ENCODE results near the gene IL11. TPM values are rescaled to one million over a fixed set of nuclear protein-coding genes. Genes with fewer than 3 reads are reported as not detected.

The IL11 gene
- total and polyA plus RNA-seq, 2 of the 13 experiments (the other 11 are each of a cell fraction or from before 2014, with no cell fraction given): 2.5 to 2.9 TPM

DNA sequence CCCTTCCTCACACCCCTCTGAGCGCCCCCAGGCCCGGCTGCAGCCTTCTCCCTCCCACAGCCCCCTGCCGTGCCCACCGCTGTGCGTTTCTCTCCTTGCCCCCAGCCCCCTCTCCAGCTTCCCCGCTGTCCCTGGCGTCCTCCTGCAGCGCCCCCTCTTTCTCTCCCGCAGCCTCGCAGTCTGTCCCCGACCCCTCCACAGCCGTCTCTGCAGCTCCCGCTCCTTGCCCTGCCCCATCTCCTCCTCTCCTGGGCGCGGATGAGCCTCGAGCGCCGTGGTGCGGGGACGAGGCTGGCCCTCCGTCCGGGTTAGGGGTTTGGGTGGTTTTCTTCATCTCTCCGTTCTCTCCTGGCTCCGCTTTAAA, 29.5 kb downstream of the IL11 start (continued):
- TF ChIP-seq, protein P1, sequence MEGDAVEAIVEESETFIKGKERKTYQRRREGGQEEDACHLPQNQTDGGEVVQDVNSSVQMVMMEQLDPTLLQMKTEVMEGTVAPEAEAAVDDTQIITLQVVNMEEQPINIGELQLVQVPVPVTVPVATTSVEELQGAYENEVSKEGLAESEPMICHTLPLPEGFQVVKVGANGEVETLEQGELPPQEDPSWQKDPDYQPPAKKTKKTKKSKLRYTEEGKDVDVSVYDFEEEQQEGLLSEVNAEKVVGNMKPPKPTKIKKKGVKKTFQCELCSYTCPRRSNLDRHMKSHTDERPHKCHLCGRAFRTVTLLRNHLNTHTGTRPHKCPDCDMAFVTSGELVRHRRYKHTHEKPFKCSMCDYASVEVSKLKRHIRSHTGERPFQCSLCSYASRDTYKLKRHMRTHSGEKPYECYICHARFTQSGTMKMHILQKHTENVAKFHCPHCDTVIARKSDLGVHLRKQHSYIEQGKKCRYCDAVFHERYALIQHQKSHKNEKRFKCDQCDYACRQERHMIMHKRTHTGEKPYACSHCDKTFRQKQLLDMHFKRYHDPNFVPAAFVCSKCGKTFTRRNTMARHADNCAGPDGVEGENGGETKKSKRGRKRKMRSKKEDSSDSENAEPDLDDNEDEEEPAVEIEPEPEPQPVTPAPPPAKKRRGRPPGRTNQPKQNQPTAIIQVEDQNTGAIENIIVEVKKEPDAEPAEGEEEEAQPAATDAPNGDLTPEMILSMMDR (CRISPR knock-in tag; IDR thresholded peaks at IDR 0.05): peak; percentile 59
- TF ChIP-seq SOX5 (CRISPR knock-in tag; IDR thresholded peaks at IDR 0.05; ENCODE audit: borderline replicate concordance) (no peak), ARNT (IDR thresholded peaks at IDR 0.05) (no peak), ZSCAN29 (CRISPR knock-in tag; conservative IDR thresholded peaks at IDR 0.05) (no peak), ATF7 (IDR thresholded peaks at IDR 0.05) (no peak), ATF7 (CRISPR knock-in tag; IDR thresholded peaks at IDR 0.05) (no peak), TARDBP (CRISPR knock-in tag; IDR thresholded peaks at IDR 0.05) (no peak), ZFP1 (CRISPR knock-in tag; IDR thresholded peaks at IDR 0.05) (no peak), ZNF589 (CRISPR knock-in tag; conservative IDR thresholded peaks at IDR 0.05) (0 out of 2 replicates have a peak, but pooled peaks have one; percentile 33)
- TF ChIP-seq, protein P2, sequence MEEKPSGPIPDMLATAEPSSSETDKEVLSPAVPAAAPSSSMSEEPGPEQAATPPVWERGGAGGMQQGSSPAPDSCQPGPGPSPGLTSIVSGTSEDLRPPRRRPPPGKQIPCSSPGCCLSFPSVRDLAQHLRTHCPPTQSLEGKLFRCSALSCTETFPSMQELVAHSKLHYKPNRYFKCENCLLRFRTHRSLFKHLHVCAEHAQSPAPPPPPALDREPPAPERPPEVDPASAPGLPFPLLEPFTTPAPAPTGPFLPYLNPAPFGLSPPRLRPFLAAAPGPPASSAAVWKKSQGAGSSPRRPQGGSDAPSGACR (CRISPR knock-in tag; IDR thresholded peaks at IDR 0.05): 0 out of 2 replicates have a peak, but pooled peaks have one; percentile 20
- TF ChIP-seq, protein P3, sequence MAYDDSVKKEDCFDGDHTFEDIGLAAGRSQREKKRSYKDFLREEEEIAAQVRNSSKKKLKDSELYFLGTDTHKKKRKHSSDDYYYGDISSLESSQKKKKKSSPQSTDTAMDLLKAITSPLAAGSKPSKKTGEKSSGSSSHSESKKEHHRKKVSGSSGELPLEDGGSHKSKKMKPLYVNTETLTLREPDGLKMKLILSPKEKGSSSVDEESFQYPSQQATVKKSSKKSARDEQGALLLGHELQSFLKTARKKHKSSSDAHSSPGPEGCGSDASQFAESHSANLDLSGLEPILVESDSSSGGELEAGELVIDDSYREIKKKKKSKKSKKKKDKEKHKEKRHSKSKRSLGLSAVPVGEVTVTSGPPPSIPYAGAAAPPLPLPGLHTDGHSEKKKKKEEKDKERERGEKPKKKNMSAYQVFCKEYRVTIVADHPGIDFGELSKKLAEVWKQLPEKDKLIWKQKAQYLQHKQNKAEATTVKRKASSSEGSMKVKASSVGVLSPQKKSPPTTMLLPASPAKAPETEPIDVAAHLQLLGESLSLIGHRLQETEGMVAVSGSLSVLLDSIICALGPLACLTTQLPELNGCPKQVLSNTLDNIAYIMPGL (CRISPR knock-in tag; IDR thresholded peaks at IDR 0.05; ENCODE audit: borderline replicate concordance in 1 of 2, low read depth in 1 of 2): peak in 1 of 2 experiments; percentile 80; a peak in 1 of 4 replicates
